Measurements from ENCODE around the gene SARDH.

GRCh38 chr9:133734590-133735414 is 3.4 kb downstream of the SARDH start:
- TF ChIP-seq POLR2A (IDR thresholded peaks at IDR 0.05; ENCODE audit: extremely low read depth, insufficient read length), result no peak
- TF ChIP-seq CTCF (IDR thresholded peaks at IDR 0.05; ENCODE audit: low read depth, low read length), result no peak

All from NB4 (cell line).